Psoas muscle (tissue), 8 donors: ENCODE data around the gene LIN28A. TPM values are rescaled to one million over a fixed set of nuclear protein-coding genes. Genes with fewer than 3 reads are reported as not detected.

Experiments
- ATAC-seq, 4 donors: fragments of 200-7000 bp; cut with Tn5 transposase; one replicate each; pipeline ENCODE4 v1.9.1; 2020; ENCODE audit warnings: moderate library complexity in 3 of 4, mild to moderate bottlenecking in 2 of 4
- DNase-seq, 2 donors: peaks; one replicate each; pipeline ENCODE4 v3.0.0-alpha.2; 2020
- H3K27ac ChIP-seq: fragments of 200-600 bp; one replicate; pipeline ENCODE4 v1.8.0; 2022
- H3K27me3 ChIP-seq, 3 donors: fragments of 200-600 bp in 1 of 3; one replicate each; pipeline versions ENCODE4 v1.6.1 to v1.8.0; 2013 to 2022; ENCODE audit warnings: low read length in 2 of 3, mild to moderate bottlenecking in 2 of 3, moderate library complexity in 1 of 3; ENCODE audit not compliant: insufficient read depth in 3 of 3
- H3K36me3 ChIP-seq, 2 donors: fragments of 200-600 bp in 1 of 2; one replicate each; pipeline versions ENCODE4 v1.6.1 to v1.8.0; 2013 to 2022; ENCODE audit warnings: low read depth in 1 of 2, mild to moderate bottlenecking in 1 of 2, moderate library complexity in 1 of 2; ENCODE audit not compliant: insufficient read depth in 1 of 2
- H3K4me1 ChIP-seq: fragments of 200-600 bp; one replicate; pipeline ENCODE4 v1.8.0; 2022
- H3K4me3 ChIP-seq: fragments of 200-600 bp; one replicate; pipeline ENCODE4 v1.8.0; 2022; ENCODE audit warnings: mild to moderate bottlenecking
- H3K9me3 ChIP-seq: fragments of 200-600 bp; one replicate; pipeline ENCODE4 v1.8.0; 2022
- WGBS, 3 donors: extraction: QIAGEN DNeasy Blood & Tissue Kit; methylation state at CpG; one replicate each; pipeline versions ENCODE4 v1.1.6 to v1.1.7; 2013; 5-methylcytosine and 5-hydroxymethylcytosine counted together
- intact Hi-C, 2 donors: fragments of 100-400 bp; cut with DNase I; formaldehyde crosslinking; loops; one replicate each; pipeline versions ENCODE4 v1.11.0 to v1.14.2; 2022
- polyA plus RNA-seq, 3 donors: library from polyadenylated mRNA; stranded (reverse); fragments of 200-250 nt; gene quantifications; one replicate each; pipeline ENCODE4 v1.2.3, GENCODE V29; 2013
- total RNA-seq, 4 donors: library from RNA; stranded (reverse); fragmentation: NEBNext Ultra II Directional in 2 of 4; extraction: Animal tissue kit (Norgen Biotek cat#: 25700) in 2 of 4; gene quantifications; one replicate each; pipeline versions ENCODE4 v1.2.1 to v1.2.4, GENCODE V29; 2021 to 2023
- TF ChIP-seq, protein P1 (sequence below): fragments of 200-600 bp; IDR thresholded peaks from one replicate; pipeline ENCODE4 v1.8.0; 2022; ENCODE audit warnings: antibody characterized with exemption
- donor health status: healthy with polysubstance abuse.
- donor health status: DM: no; HTN: no; CAD: no; lungs with moderate emphysema.
- donor health status: Bipolar disorder and iron deficiency.
- donor health status: healthy.
- donor health status: DM: yes; HTN: yes; CAD: no.
- donor health status: DM: no; HTN: no; CAD: no.
- donor health status: DM: no; HTN: no; CAD: no.
- donor health status: DM: yes; HTN: yes; CAD: no.

LIN28A gene
- total and polyA plus RNA-seq, 7 donors = not detected

DNA sequence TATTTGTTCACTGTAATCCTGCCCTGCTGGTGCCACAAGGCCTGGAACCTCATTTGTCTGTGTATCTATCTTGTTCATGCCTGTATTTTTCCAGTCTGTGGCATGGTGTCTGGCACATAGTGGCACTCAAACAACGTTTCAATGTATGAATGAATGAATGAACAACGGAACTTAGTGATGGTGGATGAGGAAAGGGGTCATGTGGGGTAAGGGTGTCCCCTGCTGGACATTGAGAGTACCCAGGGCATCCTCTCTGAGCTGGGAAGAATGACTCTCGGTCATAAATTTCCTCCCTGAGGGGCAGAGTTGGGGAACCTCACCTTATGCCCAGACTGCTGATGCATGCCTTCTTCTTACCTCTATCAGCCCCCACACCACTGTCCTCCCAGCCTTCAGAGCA lies 19.2 kb upstream of the LIN28A start:
- H3K9me3 ChIP-seq = no peaks in the 10 kb centered on the region
- H3K27ac ChIP-seq = no peak overlapping the region
- H3K4me3 ChIP-seq = no peak overlapping the region
- H3K4me1 ChIP-seq = no peaks in the 10 kb centered on the region
- intact Hi-C loops = no loop called here
- 2 to 11% (median 6%) methylated on average over 3 of the region's 3 CpGs for WGBS, 3 donors
- ATAC-seq (no peak), DNase-seq (no peak)
- H3K36me3 ChIP-seq = no peaks in the 10 kb centered on the region
- TF ChIP-seq, protein P1, sequence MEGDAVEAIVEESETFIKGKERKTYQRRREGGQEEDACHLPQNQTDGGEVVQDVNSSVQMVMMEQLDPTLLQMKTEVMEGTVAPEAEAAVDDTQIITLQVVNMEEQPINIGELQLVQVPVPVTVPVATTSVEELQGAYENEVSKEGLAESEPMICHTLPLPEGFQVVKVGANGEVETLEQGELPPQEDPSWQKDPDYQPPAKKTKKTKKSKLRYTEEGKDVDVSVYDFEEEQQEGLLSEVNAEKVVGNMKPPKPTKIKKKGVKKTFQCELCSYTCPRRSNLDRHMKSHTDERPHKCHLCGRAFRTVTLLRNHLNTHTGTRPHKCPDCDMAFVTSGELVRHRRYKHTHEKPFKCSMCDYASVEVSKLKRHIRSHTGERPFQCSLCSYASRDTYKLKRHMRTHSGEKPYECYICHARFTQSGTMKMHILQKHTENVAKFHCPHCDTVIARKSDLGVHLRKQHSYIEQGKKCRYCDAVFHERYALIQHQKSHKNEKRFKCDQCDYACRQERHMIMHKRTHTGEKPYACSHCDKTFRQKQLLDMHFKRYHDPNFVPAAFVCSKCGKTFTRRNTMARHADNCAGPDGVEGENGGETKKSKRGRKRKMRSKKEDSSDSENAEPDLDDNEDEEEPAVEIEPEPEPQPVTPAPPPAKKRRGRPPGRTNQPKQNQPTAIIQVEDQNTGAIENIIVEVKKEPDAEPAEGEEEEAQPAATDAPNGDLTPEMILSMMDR = no peak
- peaks cover 0 to 2% (median 0%) of the 10 kb centered on the region in 3 donors for H3K27me3 ChIP-seq

DNA sequence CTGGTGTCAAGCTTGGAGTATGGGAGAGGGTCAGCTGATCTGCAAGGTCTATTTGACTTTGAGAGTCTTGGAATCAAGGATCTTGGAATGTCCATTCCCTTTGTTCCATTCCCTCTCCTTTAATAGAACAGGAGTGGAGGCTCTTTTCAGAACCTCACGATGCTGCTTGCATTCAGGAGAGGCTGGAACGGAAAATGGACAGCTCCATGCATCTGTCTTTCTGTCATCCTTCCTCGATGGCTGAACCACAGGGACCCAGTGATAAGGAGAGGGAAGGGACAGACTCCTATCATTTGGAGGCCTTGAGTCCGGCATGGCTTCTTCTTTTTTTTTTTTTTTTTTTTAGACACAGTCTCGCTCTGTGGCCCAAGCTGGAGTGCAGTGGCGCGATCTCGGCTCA lies 14.9 kb upstream of the LIN28A start:
- Histone ChIP-seq H3K27ac (no peak overlapping the region), H3K36me3 (no peaks in the 10 kb centered on the region), H3K9me3 (no peaks in the 10 kb centered on the region), H3K4me1 (no peaks in the 10 kb centered on the region), H3K4me3 (no peak overlapping the region), H3K27me3 (no peaks in the 10 kb centered on the region)
- no peak for DNase-seq
- WGBS, 3 donors = 71 to 90% (median 85%) methylated on average over 8 of the region's 8 CpGs
- intact Hi-C loops = no loop called here
- TF ChIP-seq, protein P1 = no peak
- no peak for ATAC-seq

DNA sequence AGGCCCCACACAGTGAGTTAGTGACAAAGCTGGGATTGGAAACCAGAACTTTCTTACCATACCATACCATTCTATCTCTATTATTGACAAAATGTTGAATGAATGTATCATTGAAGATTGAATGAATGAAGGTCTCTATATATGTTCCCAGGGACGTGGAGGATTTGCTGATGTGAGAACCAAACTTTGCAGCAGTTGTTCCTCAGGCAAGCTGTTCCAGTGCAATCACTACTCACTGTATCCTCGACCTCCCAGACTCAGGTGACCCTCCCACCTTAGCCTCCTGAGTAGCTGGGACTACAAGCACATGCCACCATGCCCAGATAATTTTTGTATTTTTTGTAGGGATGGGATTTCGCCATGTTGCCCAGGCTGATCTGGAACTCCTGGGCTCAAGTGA lies 11.6 kb upstream of the LIN28A start:
- no peak for DNase-seq
- Histone ChIP-seq H3K4me1 (no peaks in the 10 kb centered on the region), H3K27ac (no peak overlapping the region), H3K4me3 (no peak overlapping the region), H3K9me3 (no peaks in the 10 kb centered on the region), H3K27me3 (peaks cover 0 to 10% (median 4%) of the 10 kb centered on the region in 3 donors), H3K36me3 (no peaks in the 10 kb centered on the region)
- WGBS, 3 donors = 71 to 80% (median 75%) methylated on average over 3 of the region's 3 CpGs
- intact Hi-C loops = no loop called here
- TF ChIP-seq, protein P1 = no peak
- ATAC-seq = no peak

DNA sequence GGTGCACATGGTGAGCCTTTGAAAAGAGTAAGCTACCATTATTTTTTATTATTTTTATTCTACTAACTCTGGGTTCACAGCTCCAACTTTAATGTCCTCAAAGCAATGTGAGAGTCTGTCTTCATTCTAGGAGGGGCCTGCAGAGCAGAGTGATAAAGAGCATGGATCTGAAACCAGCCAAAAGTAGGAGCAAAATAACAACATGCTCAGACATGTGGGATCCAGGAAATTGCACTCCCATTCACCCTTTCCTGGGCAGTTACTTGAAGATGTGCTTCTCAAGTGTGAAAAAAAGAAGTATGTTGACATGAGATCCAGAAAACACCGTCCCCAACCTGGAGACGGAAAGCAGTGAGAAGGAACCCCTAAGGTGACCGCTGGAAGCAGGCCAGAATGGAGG lies 8.7 kb upstream of the LIN28A start:
- H3K36me3 ChIP-seq = no peaks in the 10 kb centered on the region
- 75 to 79% (median 76%) methylated on average over 3 of the region's 3 CpGs for WGBS, 3 donors
- intact Hi-C loops = no loop called here
- H3K27me3 ChIP-seq = peaks cover 2 to 12% (median 4%) of the 10 kb centered on the region in 3 donors
- H3K27ac ChIP-seq = no peak overlapping the region
- ATAC-seq (no peak), DNase-seq (no peak)
- TF ChIP-seq, protein P1 = no peak
- no peak overlapping the region for H3K4me3 ChIP-seq
- no peaks in the 10 kb centered on the region for H3K9me3 ChIP-seq
- no peaks in the 10 kb centered on the region for H3K4me1 ChIP-seq

DNA sequence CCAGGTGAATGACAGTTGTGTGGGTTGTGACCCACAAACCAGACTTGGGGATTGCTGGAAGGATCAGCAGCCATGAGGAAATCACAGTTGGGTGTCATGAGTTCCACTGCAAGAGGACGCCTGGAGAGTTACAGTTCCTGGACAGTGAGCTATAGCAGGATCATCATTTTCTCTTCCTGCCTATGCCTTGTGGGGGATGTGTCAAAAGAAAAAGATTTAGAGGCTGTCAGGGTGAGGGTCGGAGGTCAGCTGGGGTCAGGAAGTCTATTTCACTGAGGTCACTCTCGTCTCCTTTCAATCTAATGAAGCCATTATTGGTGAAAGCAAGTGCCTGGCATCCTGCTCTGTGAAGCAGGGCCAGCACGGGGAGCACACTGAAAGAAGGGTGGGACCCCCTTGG lies 7.0 kb upstream of the LIN28A start:
- Histone ChIP-seq H3K27ac (no peak overlapping the region), H3K4me1 (no peaks in the 10 kb centered on the region), H3K27me3 (peaks cover 2 to 15% (median 4%) of the 10 kb centered on the region in 3 donors), H3K9me3 (no peaks in the 10 kb centered on the region), H3K4me3 (no peak overlapping the region), H3K36me3 (no peaks in the 10 kb centered on the region)
- DNase-seq (no peak), ATAC-seq (no peak)
- intact Hi-C loops = no loop called here
- TF ChIP-seq, protein P1 = no peak
- WGBS, 3 donors = 20 to 22% (median 21%) methylated on average over 4 of the region's 4 CpGs
